Spleen (tissue), 11 donors: ENCODE results near the gene GLTP. TPM values are rescaled to one million over a fixed set of nuclear protein-coding genes. Genes with fewer than 3 reads are reported as not detected.

ENCODE experiments used
- DNase-seq: peaks from one replicate; pipeline ENCODE4 v3.0.0-alpha.2; 2020
- H3K27ac ChIP-seq, 8 donors: fragments of 200-600 bp; sonication (generic) in 7 of 8; 1 replicate in 4 of 8; 2 replicates in 4 of 8; pipeline versions ENCODE4 v1.5.0 to v1.8.0; 2016 to 2021; ENCODE audit warnings: inconsistent platforms in 4 of 8, mild to moderate bottlenecking in 4 of 8, moderate library complexity in 1 of 8
- H3K27me3 ChIP-seq, 7 donors: fragments of 200-600 bp; sonication (generic) in 6 of 7; replicated peaks in 1 of 7; 1 replicate in 4 of 7; 2 replicates in 3 of 7; pipeline versions ENCODE4 v1.5.0 to v1.8.0; 2016 to 2021; ENCODE audit warnings: inconsistent platforms in 3 of 7, mild to moderate bottlenecking in 1 of 7
- H3K36me3 ChIP-seq, 6 donors: fragments of 200-600 bp; sonication (generic) in 5 of 6; 1 replicate in 4 of 6; 2 replicates in 2 of 6; pipeline versions ENCODE4 v1.5.0 to v1.8.0; 2016 to 2021; ENCODE audit warnings: inconsistent platforms in 2 of 6
- H3K4me1 ChIP-seq, 6 donors: fragments of 200-600 bp; sonication (generic) in 5 of 6; 1 replicate in 3 of 6; 2 replicates in 3 of 6; pipeline versions ENCODE4 v1.5.0 to v1.8.0; 2016 to 2021; ENCODE audit warnings: inconsistent platforms in 3 of 6
- H3K4me3 ChIP-seq, 8 donors: fragments of 200-600 bp; sonication (generic) in 7 of 8; 1 replicate in 4 of 8; 2 replicates in 4 of 8; pipeline versions ENCODE4 v1.5.0 to v1.8.0; 2016 to 2021; ENCODE audit warnings: inconsistent platforms in 4 of 8, mild to moderate bottlenecking in 4 of 8, moderate library complexity in 2 of 8
- H3K9me3 ChIP-seq, 8 donors: fragments of 200-600 bp; sonication (generic) in 7 of 8; 1 replicate in 4 of 8; 2 replicates in 4 of 8; pipeline versions ENCODE4 v1.5.0 to v1.8.0; 2016 to 2021; ENCODE audit warnings: inconsistent platforms in 4 of 8
- CTCF ChIP-seq, 11 experiments: fragments of 200-600 bp in 7 of 11; fragments of 450-650 bp in 4 of 11; sonication (generic) in 4 of 11; IDR thresholded peaks in 8 of 11; conservative IDR thresholded peaks in 3 of 11; 1 replicate in 7 of 11; 2 replicates in 4 of 11; pipeline versions ENCODE4 v1.4.0 to v1.8.0; 2016 to 2021; ENCODE audit warnings: antibody characterized with exemption in 11 of 11, inconsistent platforms in 4 of 11, mild to moderate bottlenecking in 1 of 11
- POLR2A ChIP-seq, 3 donors: fragments of 450-650 bp; IDR thresholded peaks; one replicate each; pipeline ENCODE4 v1.5.1; 2017; ENCODE audit warnings: antibody characterized with exemption in 3 of 3, mild to moderate bottlenecking in 1 of 3
- POLR2AphosphoS5 ChIP-seq, 3 donors: sonication (generic); formaldehyde crosslinking; IDR thresholded peaks; one replicate each; pipeline ENCODE4 v1.5.1; 2017; ENCODE audit warnings: antibody characterized with exemption in 3 of 3
- WGBS, 5 donors: extraction: QIAGEN DNeasy Blood & Tissue Kit in 3 of 5; methylation state at CpG; one replicate each; pipeline versions ENCODE4 v1.1.5 to v1.1.7; 2013 to 2018; 5-methylcytosine and 5-hydroxymethylcytosine counted together
- intact Hi-C: fragments of 100-400 bp; cut with DNase I; formaldehyde crosslinking; loops from one replicate; pipeline ENCODE4 v1.15.0; 2023; ENCODE audit warnings: low total_unique reads
- polyA plus RNA-seq, 3 donors: library from polyadenylated mRNA; stranded (reverse); fragments of 200-250 nt; gene quantifications; one replicate each; pipeline ENCODE4 v1.2.1, GENCODE V29; 2013
- total RNA-seq, 7 donors: library from RNA; depleted of rRNA in 3 of 7; stranded (reverse); fragments of >200 nt in 3 of 7; fragmentation: NEBNext Ultra II Directional in 4 of 7; extraction: Animal tissue kit (Norgen Biotek cat#: 25700) in 4 of 7; gene quantifications; one replicate each; pipeline versions ENCODE4 v1.1.0 to v1.2.1, GENCODE V29; 2016 to 2021
- donor health status: healthy with polysubstance abuse.
- donor health status: DM: no; HTN: no; CAD: no; lungs with moderate emphysema.
- donor health status: DM: no; HTN: no; CAD: no.
- donor health status: Bipolar disorder and iron deficiency.
- donor health status: healthy.
- donor health status: DM: no; HTN: no; CAD: no.
- donor health status: DM: yes; HTN: yes; CAD: no.

The GLTP gene
- total and polyA plus RNA-seq, 10 donors: 25.6 to 45.5 (median 31.8) TPM

- H3K27ac ChIP-seq: no peak overlapping the region
- TF ChIP-seq POLR2AphosphoS5 (IDR thresholded peaks at IDR 0.05): peak in 1 of 3 donors; percentile 6
- no peak for TF ChIP-seq CTCF (IDR thresholded peaks at IDR 0.05 in 8 of 11, conservative IDR thresholded peaks at IDR 0.05 in 3 of 11)
- TF ChIP-seq POLR2A (IDR thresholded peaks at IDR 0.05): no peak
- intact Hi-C loops: no loop called here
Measured at GRCh38 chr12:109916045-109916444, 35.7 kb upstream of the GLTP start.

GRCh38 chr12:109915171-109916040, 35.1 kb upstream of the GLTP start:
- TF ChIP-seq POLR2AphosphoS5 (IDR thresholded peaks at IDR 0.05) (peak in 1 of 3 donors; percentile 52), POLR2A (IDR thresholded peaks at IDR 0.05) (no peak)
- no peaks in the 10 kb centered on the region for H3K9me3 ChIP-seq
- DNase-seq: peak; percentile 64
- no peak overlapping the region for H3K4me3 ChIP-seq
- H3K27ac ChIP-seq: no peak overlapping the region
- H3K4me1 ChIP-seq: peaks cover 0 to 6% (median 0%) of the 10 kb centered on the region in 6 donors
- peaks cover 11 to 100% (median 94%) of the 10 kb centered on the region in 6 donors for H3K36me3 ChIP-seq
- H3K27me3 ChIP-seq: no peaks in the 10 kb centered on the region
- intact Hi-C loops: no loop called here
- WGBS, 5 donors: 89 to 92% (median 90%) methylated on average over 25 to 26 of the region's 26 CpGs

More at GRCh38 chr12:109916045-109916444, 35.7 kb upstream of the GLTP start:
- Histone ChIP-seq H3K9me3 (no peaks in the 10 kb centered on the region), H3K27me3 (no peaks in the 10 kb centered on the region), H3K36me3 (peaks cover 11 to 100% (median 95%) of the 10 kb centered on the region in 6 donors), H3K4me1 (peaks cover 0 to 6% (median 0%) of the 10 kb centered on the region in 6 donors), H3K4me3 (no peak overlapping the region)
- 80 to 90% (median 87%) methylated on average over 3 to 4 of the region's 4 CpGs for WGBS, 5 donors
- peak; percentile 38 for DNase-seq

GRCh38 chr12:109914461-109914860, 34.1 kb upstream of the GLTP start:
- Histone ChIP-seq H3K4me1 (peaks cover 0 to 6% (median 0%) of the 10 kb centered on the region in 6 donors), H3K27me3 (no peaks in the 10 kb centered on the region), H3K27ac (no peak overlapping the region), H3K4me3 (no peak overlapping the region), H3K9me3 (no peaks in the 10 kb centered on the region), H3K36me3 (peaks cover 11 to 100% (median 91%) of the 10 kb centered on the region in 6 donors)
- peak; percentile 39 for DNase-seq
- TF ChIP-seq POLR2AphosphoS5 (IDR thresholded peaks at IDR 0.05) (no peak), POLR2A (IDR thresholded peaks at IDR 0.05) (no peak)
- intact Hi-C loops: no loop called here
- 91 to 96% (median 94%) methylated on average over 14 to 16 of the region's 16 CpGs for WGBS, 5 donors

- Histone ChIP-seq H3K9me3 (no peaks in the 10 kb centered on the region), H3K27me3 (no peaks in the 10 kb centered on the region), H3K36me3 (peaks cover 11 to 100% (median 91%) of the 10 kb centered on the region in 6 donors), H3K4me1 (peaks cover 0 to 6% (median 0%) of the 10 kb centered on the region in 6 donors), H3K4me3 (no peak overlapping the region), H3K27ac (peak overlapping the region in 7 of 8 donors; percentile 11 to 46 (median 31))
- 81 to 87% (median 83%) methylated on average over 12 of the region's 12 CpGs for WGBS, 5 donors
- TF ChIP-seq POLR2AphosphoS5 (IDR thresholded peaks at IDR 0.05) (peak in 1 of 3 donors; percentile 33), POLR2A (IDR thresholded peaks at IDR 0.05) (no peak)
- no peak for DNase-seq
- intact Hi-C loops: no loop called here
Measured at GRCh38 chr12:109912855-109913321, 32.5 kb upstream of the GLTP start.

GRCh38 chr12:109910969-109911348, 30.6 kb upstream of the GLTP start:
- H3K4me3 ChIP-seq: no peak overlapping the region
- intact Hi-C loops: no loop called here
- DNase-seq: no peak
- H3K9me3 ChIP-seq: no peaks in the 10 kb centered on the region
- 75 to 89% (median 87%) methylated on average over 4 to 12 of the region's 12 CpGs for WGBS, 5 donors
- H3K27ac ChIP-seq: no peak overlapping the region
- H3K36me3 ChIP-seq: peaks cover 0 to 100% (median 91%) of the 10 kb centered on the region in 6 donors
- no peaks in the 10 kb centered on the region for H3K27me3 ChIP-seq
- TF ChIP-seq CTCF (IDR thresholded peaks at IDR 0.05 in 8 of 11, conservative IDR thresholded peaks at IDR 0.05 in 3 of 11) (no peak), POLR2A (IDR thresholded peaks at IDR 0.05) (no peak), POLR2AphosphoS5 (IDR thresholded peaks at IDR 0.05) (peak in 1 of 3 donors; percentile 60)
- peaks cover 0 to 6% (median 0%) of the 10 kb centered on the region in 6 donors for H3K4me1 ChIP-seq
